ENCODE measurements around the gene KMT2C.
"Not testable (repeated sequence)": the region's sequence is repeated elsewhere in the genome, so short reads cannot be mapped to it uniquely, and the experiment has no call there.

Gene KMT2C

GRCh38 chr7:152365982-152366603 lies 69.7 kb downstream of the KMT2C start:
- H3K4me3 ChIP-seq (ENCODE audit: low read length): no peak overlapping the region
- no peak for TF ChIP-seq CTCF (IDR thresholded peaks at IDR 0.05; ENCODE audit: insufficient read depth, low read depth, low read length, missing control alignments)
- no peak for DNase-seq (ENCODE audit: low read depth)

- no peak for TF ChIP-seq CTCF (IDR thresholded peaks at IDR 0.05; ENCODE audit: insufficient read depth, low read depth, low read length, missing control alignments)
- no peak overlapping the region for H3K4me3 ChIP-seq (ENCODE audit: low read length)
- no peak for DNase-seq (ENCODE audit: low read depth)
Measured at GRCh38 chr7:152363798-152364197, 72.0 kb downstream of the KMT2C start.

- H3K4me3 ChIP-seq (ENCODE audit: low read length): no peak overlapping the region
- no peak for TF ChIP-seq CTCF (IDR thresholded peaks at IDR 0.05; ENCODE audit: insufficient read depth, low read depth, low read length, missing control alignments)
- DNase-seq (ENCODE audit: low read depth): no peak
Measured at GRCh38 chr7:152362128-152362926, 73.5 kb downstream of the KMT2C start.

GRCh38 chr7:152355474-152356057 lies 80.2 kb downstream of the KMT2C start:
- no peak for TF ChIP-seq CTCF (IDR thresholded peaks at IDR 0.05; ENCODE audit: insufficient read depth, low read depth, low read length, missing control alignments)
- DNase-seq (ENCODE audit: low read depth): no peak
- no peak overlapping the region for H3K4me3 ChIP-seq (ENCODE audit: low read length)

GRCh38 chr7:152354061-152354460 lies 81.7 kb downstream of the KMT2C start:
- no peak for TF ChIP-seq CTCF (IDR thresholded peaks at IDR 0.05; ENCODE audit: insufficient read depth, low read depth, low read length, missing control alignments)
- DNase-seq (ENCODE audit: low read depth): no peak
- H3K4me3 ChIP-seq (ENCODE audit: low read length): no peak overlapping the region

- DNase-seq (ENCODE audit: low read depth); H3K4me3 ChIP-seq (ENCODE audit: low read length): not testable (repeated sequence)
Measured at GRCh38 chr7:152353281-152353680, 82.5 kb downstream of the KMT2C start.

- not testable (repeated sequence) for H3K4me3 ChIP-seq (ENCODE audit: low read length)
Measured at GRCh38 chr7:152351747-152352146, 84.1 kb downstream of the KMT2C start.

GRCh38 chr7:152351168-152351567 lies 84.6 kb downstream of the KMT2C start:
- DNase-seq (ENCODE audit: low read depth): no peak

More at GRCh38 chr7:152351747-152352146, 84.1 kb downstream of the KMT2C start:
- DNase-seq (ENCODE audit: low read depth): not testable (repeated sequence)

More at GRCh38 chr7:152351168-152351567, 84.6 kb downstream of the KMT2C start:
- no peak for TF ChIP-seq CTCF (IDR thresholded peaks at IDR 0.05; ENCODE audit: insufficient read depth, low read depth, low read length, missing control alignments)
- no peak overlapping the region for H3K4me3 ChIP-seq (ENCODE audit: low read length)
